GM12874 (cell line): ENCODE data around the gene MEDAG.

Experiments
- TF ChIP-seq, protein P1 (sequence below): IDR thresholded peaks from 2 replicates; pipeline ENCODE4 v1.5.1; 2011; ENCODE audit warnings: low read depth, mild to moderate bottlenecking, control low read depth, low read length, moderate library complexity; ENCODE audit not compliant: insufficient read depth

The MEDAG gene

DNA sequence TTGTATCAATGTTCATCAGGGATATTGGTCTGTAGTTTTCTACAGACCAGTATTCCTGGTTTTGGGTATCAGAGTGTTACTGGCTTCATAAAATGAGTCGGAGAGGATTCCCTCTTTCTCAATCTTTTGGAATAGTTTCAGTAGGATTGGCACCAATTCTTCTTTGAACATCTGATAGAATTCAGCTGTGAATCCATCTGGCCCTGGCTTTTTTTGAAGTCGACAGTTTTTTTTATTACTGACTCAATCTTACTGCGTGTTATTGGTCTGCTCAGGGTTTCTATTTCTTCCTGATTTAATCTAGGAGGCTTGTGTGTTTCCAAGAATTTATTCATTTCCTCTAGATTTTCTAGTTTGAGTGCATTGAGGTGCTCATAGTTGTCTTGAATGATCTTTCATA is 37.8 kb downstream of the MEDAG start:
- TF ChIP-seq, protein P1, sequence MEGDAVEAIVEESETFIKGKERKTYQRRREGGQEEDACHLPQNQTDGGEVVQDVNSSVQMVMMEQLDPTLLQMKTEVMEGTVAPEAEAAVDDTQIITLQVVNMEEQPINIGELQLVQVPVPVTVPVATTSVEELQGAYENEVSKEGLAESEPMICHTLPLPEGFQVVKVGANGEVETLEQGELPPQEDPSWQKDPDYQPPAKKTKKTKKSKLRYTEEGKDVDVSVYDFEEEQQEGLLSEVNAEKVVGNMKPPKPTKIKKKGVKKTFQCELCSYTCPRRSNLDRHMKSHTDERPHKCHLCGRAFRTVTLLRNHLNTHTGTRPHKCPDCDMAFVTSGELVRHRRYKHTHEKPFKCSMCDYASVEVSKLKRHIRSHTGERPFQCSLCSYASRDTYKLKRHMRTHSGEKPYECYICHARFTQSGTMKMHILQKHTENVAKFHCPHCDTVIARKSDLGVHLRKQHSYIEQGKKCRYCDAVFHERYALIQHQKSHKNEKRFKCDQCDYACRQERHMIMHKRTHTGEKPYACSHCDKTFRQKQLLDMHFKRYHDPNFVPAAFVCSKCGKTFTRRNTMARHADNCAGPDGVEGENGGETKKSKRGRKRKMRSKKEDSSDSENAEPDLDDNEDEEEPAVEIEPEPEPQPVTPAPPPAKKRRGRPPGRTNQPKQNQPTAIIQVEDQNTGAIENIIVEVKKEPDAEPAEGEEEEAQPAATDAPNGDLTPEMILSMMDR = no peak

- TF ChIP-seq, protein P1 = no peak
These were observed 51.3 kb downstream of the MEDAG start for GRCh38 chr13:30957258-30957943.

- TF ChIP-seq, protein P1 = no peak
These were observed 53.6 kb downstream of the MEDAG start for GRCh38 chr13:30959678-30960077.

DNA sequence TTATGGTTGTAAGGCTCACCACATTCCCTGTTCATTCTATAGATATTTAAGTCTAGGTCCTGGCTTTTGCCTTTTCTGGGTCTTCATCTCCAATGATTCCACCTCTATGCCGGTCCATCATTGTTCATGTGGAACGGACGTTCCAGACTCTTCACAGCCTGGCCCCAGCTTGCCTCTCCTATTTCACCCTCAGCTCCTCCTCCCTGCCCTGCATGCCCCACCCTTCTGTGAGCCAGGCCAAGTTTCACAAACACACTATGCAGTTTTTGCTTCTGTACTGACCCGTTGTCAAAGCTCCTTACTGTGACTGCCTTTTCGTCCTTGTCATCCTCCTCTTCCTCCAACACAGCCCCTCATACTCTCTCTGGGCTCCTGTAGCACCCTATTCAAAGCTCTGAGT is 57.7 kb downstream of the MEDAG start:
- TF ChIP-seq, protein P1 = no peak

DNA sequence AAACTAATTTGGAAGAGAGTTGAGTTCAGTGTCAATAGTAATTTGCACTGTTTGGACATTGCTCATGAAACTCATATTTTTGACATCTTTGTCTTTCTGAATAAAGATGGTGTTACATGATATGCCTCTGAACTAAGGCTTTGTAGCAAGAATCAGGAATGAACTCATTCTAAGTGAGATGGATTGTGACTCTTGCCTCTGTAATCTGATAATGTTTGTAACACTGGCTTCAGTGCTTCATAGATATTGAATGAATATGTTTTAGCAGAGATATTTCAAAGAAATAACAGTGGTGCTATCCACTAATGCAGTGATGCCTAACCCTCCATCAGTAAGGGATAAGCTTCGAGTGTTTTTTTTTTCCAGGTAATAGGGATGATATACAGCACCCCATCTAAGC is 59.3 kb downstream of the MEDAG start:
- TF ChIP-seq, protein P1 = no peak

- TF ChIP-seq, protein P1 = no peak
These were observed 60.0 kb downstream of the MEDAG start for GRCh38 chr13:30966101-30966500.

DNA sequence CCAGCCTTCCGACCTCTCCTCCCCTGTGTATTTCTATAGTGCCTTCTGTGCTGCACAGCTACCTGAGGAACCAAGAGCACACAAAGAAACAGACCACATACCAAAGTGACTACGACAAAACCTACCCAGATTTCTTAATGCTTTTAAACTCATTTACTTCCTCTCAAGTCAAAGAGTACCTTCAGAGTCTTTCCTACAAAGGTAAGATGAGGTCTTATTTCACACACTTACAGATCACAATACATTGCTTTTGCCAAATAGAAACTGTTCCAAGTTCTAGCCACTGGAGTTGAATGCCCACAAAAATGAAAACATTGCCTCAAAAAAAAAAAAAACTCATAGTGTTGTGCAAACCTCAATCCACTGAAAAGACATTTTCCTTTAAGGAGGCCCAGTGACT is 62.8 kb downstream of the MEDAG start:
- TF ChIP-seq, protein P1 = no peak
